IMR-90 (cell line): ENCODE measurements around the gene SNTG2. TPM values are rescaled to one million over a fixed set of nuclear protein-coding genes. Genes with fewer than 3 reads are reported as not detected.

Experiments used
- ATAC-seq: fragments of 200-7000 bp; cut with Tn5 transposase; 2 replicates; pipeline ENCODE4 v1.9.1; 2020; ENCODE audit warnings: low read depth, mild to moderate bottlenecking, moderate library complexity
- BruUV-seq: library from RNA; stranded (reverse); fragments of 400-500 nt; replicated peaks from 2 replicates; lab custom pipeline; 2021; lab: Mats Ljungman, UMichigan
- CTCF ChIA-PET: fragments of 300-600 bp; formaldehyde crosslinking; extraction: SDS; loops from one replicate; lab custom pipeline; 2021; ENCODE audit warnings: antibody characterized with exemption; lab: Yijun Ruan, JAX
- POLR2A ChIA-PET: fragments of 300-600 bp; sonication (Branson Sonifier 250); formaldehyde crosslinking; loops from one replicate; lab custom pipeline; 2022; ENCODE audit warnings: antibody characterized with exemption; ENCODE audit not compliant: unreplicated experiment; lab: Charles Lee
- DNase-seq: peaks from one replicate; pipeline ENCODE4 v3.0.0; 2013
- H2AFZ ChIP-seq: replicated peaks from 2 replicates; pipeline ENCODE3; 2013; ENCODE audit warnings: low read length, mild to moderate bottlenecking; ENCODE audit not compliant: poor library complexity
- H2AK5ac ChIP-seq: 2 replicates; pipeline ENCODE4 v1.6.1; 2013; ENCODE audit warnings: low read depth, low read length, inconsistent platforms
- H2AK9ac ChIP-seq: replicated peaks from 2 replicates; pipeline ENCODE3; 2013; ENCODE audit warnings: mild to moderate bottlenecking, low read depth, low read length, moderate library complexity; ENCODE audit not compliant: poor library complexity
- H2BK120ac ChIP-seq: 2 replicates; pipeline ENCODE4 v1.6.1; 2013; ENCODE audit warnings: low read depth, low read length, inconsistent platforms
- H2BK15ac ChIP-seq: 3 replicates; pipeline ENCODE4 v1.6.1; 2013; ENCODE audit warnings: low read depth, low read length, inconsistent platforms
- H2BK20ac ChIP-seq: 2 replicates; pipeline ENCODE4 v1.6.1; 2013; ENCODE audit warnings: low read depth, mild to moderate bottlenecking, inconsistent platforms, low read length, moderate library complexity
- H2BK5ac ChIP-seq: 2 replicates; pipeline ENCODE4 v1.6.1; 2013; ENCODE audit warnings: mild to moderate bottlenecking, low read depth, low read length, inconsistent platforms; ENCODE audit not compliant: poor library complexity, severe bottlenecking
- H3K14ac ChIP-seq: replicated peaks from 2 replicates; pipeline ENCODE4 v1.6.1; 2013; ENCODE audit warnings: low read depth, low read length, inconsistent platforms
- H3K18ac ChIP-seq: 2 replicates; pipeline ENCODE4 v1.6.1; 2013; ENCODE audit warnings: low read depth, low read length, control low read depth
- H3K23ac ChIP-seq: 2 replicates; pipeline ENCODE4 v1.6.1; 2013; ENCODE audit warnings: low read depth, low read length, inconsistent platforms
- H3K27ac ChIP-seq: 2 replicates; pipeline ENCODE4 v1.5.1; 2013; ENCODE audit warnings: mild to moderate bottlenecking, control low read depth, low read length; ENCODE audit not compliant: insufficient read depth
- H3K27me3 ChIP-seq: 2 replicates; pipeline ENCODE4 v1.6.1; 2013; ENCODE audit warnings: low read length; ENCODE audit not compliant: control insufficient read depth, insufficient read depth
- H3K36me3 ChIP-seq: 2 replicates; pipeline ENCODE4 v1.6.1; 2013; ENCODE audit warnings: low read length, mixed read lengths; ENCODE audit not compliant: control insufficient read depth, insufficient read depth
- H3K4ac ChIP-seq: 2 replicates; pipeline ENCODE4 v1.6.1; 2013; ENCODE audit warnings: low read depth, low read length, inconsistent platforms
- H3K4me1 ChIP-seq: 2 replicates; pipeline ENCODE4 v1.6.1; 2013; ENCODE audit warnings: low read length, mixed read lengths; ENCODE audit not compliant: control insufficient read depth, insufficient read depth
- H3K4me2 ChIP-seq: 2 replicates; pipeline ENCODE4 v1.6.1; 2013; ENCODE audit warnings: low read depth, mild to moderate bottlenecking, control low read depth, low read length, moderate library complexity
- H3K4me3 ChIP-seq: 2 replicates; pipeline ENCODE4 v1.5.1; 2013; ENCODE audit warnings: low read depth, mild to moderate bottlenecking, control low read depth, low read length, moderate library complexity; ENCODE audit not compliant: insufficient read depth
- H3K56ac ChIP-seq: 2 replicates; pipeline ENCODE4 v1.6.1; 2013; ENCODE audit warnings: low read length, inconsistent platforms; ENCODE audit not compliant: insufficient read depth; ENCODE audit errors: extremely low read depth
- H3K79me1 ChIP-seq, 2 experiments: 2 replicates each; pipeline ENCODE4 v1.6.1; 2013; ENCODE audit warnings: low read length in 2 of 2, inconsistent platforms in 1 of 2, low read depth in 1 of 2
- H3K9ac ChIP-seq: 2 replicates; pipeline ENCODE4 v1.6.1; 2013; ENCODE audit warnings: low read depth, low read length, control low read depth
- H3K9me1 ChIP-seq: 2 replicates; pipeline ENCODE4 v1.6.1; 2013; ENCODE audit warnings: low read length, inconsistent platforms; ENCODE audit not compliant: insufficient read depth
- H3K9me3 ChIP-seq: 2 replicates; pipeline ENCODE4 v1.6.1; 2013; ENCODE audit warnings: low read length; ENCODE audit not compliant: control insufficient read depth, insufficient read depth
- H4K20me1 ChIP-seq: 2 replicates; pipeline ENCODE4 v1.6.1; 2013; ENCODE audit warnings: low read length, inconsistent platforms; ENCODE audit not compliant: insufficient read depth
- H4K5ac ChIP-seq: 2 replicates; pipeline ENCODE4 v1.6.1; 2013; ENCODE audit warnings: mild to moderate bottlenecking, low read depth, low read length, control low read depth
- H4K8ac ChIP-seq, 2 experiments: 2 replicates each; pipeline ENCODE4 v1.6.1; 2013; ENCODE audit warnings: low read depth in 2 of 2, low read length in 2 of 2, control low read depth in 1 of 2, inconsistent platforms in 1 of 2
- H4K91ac ChIP-seq: 2 replicates; pipeline ENCODE4 v1.6.1; 2013; ENCODE audit warnings: low read depth, low read length, inconsistent platforms; ENCODE audit not compliant: insufficient read depth
- BHLHE40 ChIP-seq: fragments of 150-350 bp; IDR thresholded peaks from 2 replicates; pipeline ENCODE4 v1.6.1; 2016; ENCODE audit warnings: mild to moderate bottlenecking, low read depth, low read length
- CHD1 ChIP-seq: IDR thresholded peaks from 2 replicates; pipeline ENCODE4 v1.6.1; 2012; ENCODE audit warnings: low read depth, low read length, improper control_type of control experiment
- CTCF ChIP-seq: conservative IDR thresholded peaks from 2 replicates; pipeline ENCODE4 v1.5.1; 2012; ENCODE audit warnings: mild to moderate bottlenecking, low read depth, low read length, improper control_type of control experiment
- MAFK ChIP-seq: IDR thresholded peaks from 2 replicates; pipeline ENCODE4 v1.6.1; 2012; ENCODE audit warnings: low read depth, low read length, improper control_type of control experiment
- MAZ ChIP-seq: IDR thresholded peaks from 2 replicates; pipeline ENCODE4 v1.6.1; 2012; ENCODE audit warnings: low read depth, mild to moderate bottlenecking, low read length, improper control_type of control experiment, moderate library complexity, borderline replicate concordance
- MXI1 ChIP-seq: IDR thresholded peaks from 2 replicates; pipeline ENCODE4 v1.6.1; 2012; ENCODE audit warnings: low read depth, mild to moderate bottlenecking, low read length, moderate library complexity, borderline replicate concordance
- RAD21 ChIP-seq: IDR thresholded peaks from 2 replicates; pipeline ENCODE4 v1.6.1; 2012; ENCODE audit warnings: low read length, improper control_type of control experiment
- RCOR1 ChIP-seq: IDR thresholded peaks from 2 replicates; pipeline ENCODE4 v1.6.1; 2012; ENCODE audit warnings: mild to moderate bottlenecking, low read length, improper control_type of control experiment; ENCODE audit not compliant: insufficient replicate concordance
- WGBS, 2 experiments: methylation state at CpG; one replicate each; pipeline versions ENCODE4 v1.1.5 to v1.1.7; 2013; ENCODE audit warnings: missing lambda C conversion rate in 2 of 2; ENCODE audit not compliant: insufficient read length in 1 of 2; ENCODE audit errors: extremely low coverage in 2 of 2; 5-methylcytosine and 5-hydroxymethylcytosine counted together
- dilution Hi-C: fragments of 300-500 bp; cut with HindIII; formaldehyde crosslinking; loops from one replicate; pipeline ENCODE4 v1.14.3; 2018; ENCODE audit warnings: low sequenced_read_pairs; ENCODE audit not compliant: unreplicated experiment
- in situ Hi-C: fragments of 300-500 bp; cut with MboI; formaldehyde crosslinking; loops from 3 replicates; pipeline ENCODE4 v1.14.3; 2019; ENCODE audit warnings: low sequenced_read_pairs, inconsistent platforms, mixed read lengths
- intact Hi-C: fragments of 100-400 bp; cut with micrococcal nuclease; formaldehyde crosslinking; loops from 2 replicates; pipeline ENCODE4 v1.10.0; 2022
- polyA plus RNA-seq, 3 experiments: library from polyadenylated mRNA; depleted of rRNA; stranded (reverse); fragments of >200 nt; gene quantifications; 2 replicates each; pipeline ENCODE4 v1.2.3, GENCODE V29; 2012; ENCODE audit warnings: low replicate concordance in 1 of 3
- total RNA-seq: library from RNA; depleted of rRNA; stranded (reverse); fragments of >200 nt; gene quantifications from 2 replicates; pipeline ENCODE4 v1.2.3, GENCODE V29; 2012
- TF ChIP-seq, protein P1 (sequence below): fragments of 150-350 bp; IDR thresholded peaks from 2 replicates; pipeline ENCODE4 v1.6.1; 2016; ENCODE audit warnings: low read depth, mild to moderate bottlenecking, low read length, moderate library complexity, borderline replicate concordance
- TF ChIP-seq, protein P2 (sequence below): fragments of 150-350 bp; IDR thresholded peaks from 2 replicates; pipeline ENCODE4 v1.6.1; 2017; ENCODE audit warnings: mild to moderate bottlenecking, antibody characterized with exemption, low read length, low read depth

SNTG2 gene
- total and polyA plus RNA-seq, 2 of the 4 experiments (the other 2 are of a cell fraction): under 0.01 to 0.17 TPM

DNA sequence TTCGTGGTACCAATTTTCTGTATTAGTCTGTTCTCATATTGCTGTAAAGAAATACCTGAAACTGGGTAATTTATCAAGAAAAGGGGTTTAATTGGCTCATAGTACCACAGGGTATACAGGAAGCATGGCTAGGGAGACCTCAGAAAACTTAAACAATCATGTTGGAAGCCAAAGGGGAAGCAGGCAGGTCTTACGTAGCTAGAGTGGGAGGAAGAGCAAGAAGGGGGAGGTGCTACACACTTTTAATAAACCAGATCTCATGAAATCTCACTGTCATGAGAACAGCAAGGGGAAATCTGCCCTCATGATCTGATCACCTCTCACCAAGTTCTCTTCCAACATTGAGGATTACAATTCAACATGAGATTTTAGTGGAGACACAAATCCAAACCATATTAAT lies 235.8 kb downstream of the SNTG2 start:
- Histone ChIP-seq H2AK5ac (no peak overlapping the region), H2AK9ac (no peak overlapping the region), H3K27ac (no peak overlapping the region), H3K36me3 (no peaks in the 10 kb centered on the region), H3K9me1 (no peaks in the 10 kb centered on the region), H3K18ac (no peak overlapping the region), H3K4ac (no peak overlapping the region), H2BK15ac (no peak overlapping the region), H3K56ac (no peak overlapping the region), H3K4me2 (no peak overlapping the region), H3K14ac (no peak overlapping the region), H3K27me3 (no peaks in the 10 kb centered on the region), H4K91ac (no peak overlapping the region), H3K23ac (no peak overlapping the region), H3K4me3 (no peak overlapping the region), H2BK20ac (no peak overlapping the region), H2BK120ac (no peak overlapping the region), H4K5ac (no peak overlapping the region), H3K79me1 (no peaks in the 10 kb centered on the region), H2BK5ac (no peak overlapping the region), H3K9ac (no peak overlapping the region), H4K8ac (no peak overlapping the region), H3K4me1 (no peaks in the 10 kb centered on the region), H2AFZ (no peak overlapping the region), H3K9me3 (peaks cover 8% of the 10 kb centered on the region), H4K20me1 (no peaks in the 10 kb centered on the region)
- ATAC-seq (no peak), DNase-seq (no peak)
- no TSS peak for BruUV-seq
- WGBS, 2 experiments: no CpG with 5 or more reads among the region's 2 CpGs
- TF ChIP-seq, protein P1, sequence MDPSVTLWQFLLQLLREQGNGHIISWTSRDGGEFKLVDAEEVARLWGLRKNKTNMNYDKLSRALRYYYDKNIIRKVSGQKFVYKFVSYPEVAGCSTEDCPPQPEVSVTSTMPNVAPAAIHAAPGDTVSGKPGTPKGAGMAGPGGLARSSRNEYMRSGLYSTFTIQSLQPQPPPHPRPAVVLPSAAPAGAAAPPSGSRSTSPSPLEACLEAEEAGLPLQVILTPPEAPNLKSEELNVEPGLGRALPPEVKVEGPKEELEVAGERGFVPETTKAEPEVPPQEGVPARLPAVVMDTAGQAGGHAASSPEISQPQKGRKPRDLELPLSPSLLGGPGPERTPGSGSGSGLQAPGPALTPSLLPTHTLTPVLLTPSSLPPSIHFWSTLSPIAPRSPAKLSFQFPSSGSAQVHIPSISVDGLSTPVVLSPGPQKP: no peak
- TF ChIP-seq MXI1 (no peak), MAZ (no peak), BHLHE40 (no peak), RCOR1 (no peak), CHD1 (no peak), MAFK (no peak), RAD21 (no peak), CTCF (no peak)
- TF ChIP-seq, protein P2, sequence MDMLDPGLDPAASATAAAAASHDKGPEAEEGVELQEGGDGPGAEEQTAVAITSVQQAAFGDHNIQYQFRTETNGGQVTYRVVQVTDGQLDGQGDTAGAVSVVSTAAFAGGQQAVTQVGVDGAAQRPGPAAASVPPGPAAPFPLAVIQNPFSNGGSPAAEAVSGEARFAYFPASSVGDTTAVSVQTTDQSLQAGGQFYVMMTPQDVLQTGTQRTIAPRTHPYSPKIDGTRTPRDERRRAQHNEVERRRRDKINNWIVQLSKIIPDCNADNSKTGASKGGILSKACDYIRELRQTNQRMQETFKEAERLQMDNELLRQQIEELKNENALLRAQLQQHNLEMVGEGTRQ: no peak
- in situ Hi-C loops (no loop called here), dilution Hi-C loops (no loop called here), intact Hi-C loops (loop anchor here (5.0 kb wide), 1 partner anchor 809 kb away; no protein-coding TSS in a partner anchor)
- ChIA-PET CTCF (no interaction called here), POLR2A (no interaction called here)
